K562 (cell line): ENCODE data around the gene TMEM222. TPM values are rescaled to one million over a fixed set of nuclear protein-coding genes. Genes with fewer than 3 reads are reported as not detected.

Experiments used
- C11orf30 ChIP-seq: fragments of 450-650 bp; IDR thresholded peaks from 2 replicates; pipeline ENCODE4 v1.6.1; 2016; ENCODE audit warnings: low read depth, mild to moderate bottlenecking
- CHCHD3 ChIP-seq: fragments of 250-450 bp; sonication (Bioruptor Pico); IDR thresholded peaks from 2 replicates; pipeline ENCODE4 v2.1.2; 2022; ENCODE audit warnings: mild to moderate bottlenecking
- IRF2 ChIP-seq: sonication (generic); formaldehyde crosslinking; IDR thresholded peaks from 2 replicates; pipeline ENCODE4 v1.8.1; 2022; ENCODE audit warnings: mild to moderate bottlenecking, missing genetic modification reagents
- KLF13 ChIP-seq: fragments of 450-650 bp; IDR thresholded peaks from 2 replicates; pipeline ENCODE4 v1.6.1; 2016; ENCODE audit warnings: missing genetic modification characterization, low read depth, mild to moderate bottlenecking, missing compliant biosample characterization, moderate library complexity, borderline replicate concordance
- MXD1 ChIP-seq: fragments of 250-450 bp; sonication (Bioruptor Pico); IDR thresholded peaks from 2 replicates; pipeline ENCODE4 v1.8.0; 2021; ENCODE audit warnings: borderline replicate concordance, mild to moderate bottlenecking, moderate library complexity; ENCODE audit not compliant: poor library complexity, severe bottlenecking
- RBM17 ChIP-seq: fragments of 200-400 bp; formaldehyde crosslinking; IDR thresholded peaks from 2 replicates; pipeline ENCODE4 v1.6.1; 2017; ENCODE audit warnings: low read depth, mild to moderate bottlenecking, low read length, borderline replicate concordance
- TAF1 ChIP-seq: IDR thresholded peaks from 2 replicates; pipeline ENCODE4 v1.6.1; 2011; ENCODE audit warnings: mild to moderate bottlenecking, low read length, moderate library complexity; ENCODE audit not compliant: insufficient read depth, control insufficient read depth, severe bottlenecking; ENCODE audit errors: extremely low read depth
- TEAD4 ChIP-seq, 2 experiments: sonication (generic) in 1 of 2; formaldehyde crosslinking in 1 of 2; IDR thresholded peaks; 2 replicates each; pipeline versions ENCODE4 v1.6.1 to v1.8.0; 2012 to 2022; ENCODE audit warnings: borderline replicate concordance in 1 of 2, inconsistent platforms in 1 of 2, low read length in 1 of 2, mild to moderate bottlenecking in 1 of 2, missing genetic modification reagents in 1 of 2
- TRIM24 ChIP-seq, 2 experiments: fragments of 450-650 bp; IDR thresholded peaks; 2 replicates each; pipeline ENCODE4 v1.6.1; 2016
- ZNF561 ChIP-seq: fragments of 450-650 bp; formaldehyde crosslinking; conservative IDR thresholded peaks from 2 replicates; pipeline ENCODE4 v1.4.0; 2020; ENCODE audit warnings: mild to moderate bottlenecking, moderate library complexity
- polyA plus RNA-seq, 8 experiments: library from polyadenylated mRNA; depleted of rRNA in 4 of 8; stranded (reverse) in 5 of 8; unstranded in 3 of 8; fragments of >200 nt; fragmentation: Nextera tagmentation in 2 of 8; fragmentation: Illumina TruSeq in 1 of 8; extraction: Ambion mirVana in 2 of 8; extraction: Trizol in 1 of 8; gene quantifications; 2 replicates each; pipeline versions ENCODE4 v1.2.1 to v1.2.3, GENCODE V29; 2011 to 2014; ENCODE audit warnings: inconsistent platforms in 1 of 8, missing spikeins in 1 of 8
- total RNA-seq, 7 experiments: library from RNA; depleted of rRNA in 6 of 7; stranded (reverse); fragments of >200 nt in 6 of 7; fragmentation: Illumina TruSeq in 2 of 7; extraction: Trizol in 2 of 7; gene quantifications; 2 replicates each; pipeline versions ENCODE4 v1.2.1 to v1.2.3, GENCODE V29; 2011 to 2021; ENCODE audit warnings: low replicate concordance in 1 of 7
- TF ChIP-seq, protein P1 (sequence below): fragments of 250-450 bp; sonication (Bioruptor Pico); IDR thresholded peaks from 2 replicates; pipeline ENCODE4 v1.8.0; 2021; ENCODE audit warnings: moderate library complexity, mild to moderate bottlenecking, inconsistent platforms
- TF ChIP-seq, protein P2 (sequence below): sonication (generic); formaldehyde crosslinking; IDR thresholded peaks from 2 replicates; pipeline ENCODE4 v1.8.1; 2023; ENCODE audit warnings: mild to moderate bottlenecking, missing genetic modification reagents
- TF ChIP-seq, protein P3 (sequence below), 2 experiments: fragments of 450-650 bp; formaldehyde crosslinking in 1 of 2; IDR thresholded peaks; 2 replicates each; pipeline versions ENCODE4 v1.4.0 to v1.6.1; 2014 to 2020; ENCODE audit warnings: mild to moderate bottlenecking in 2 of 2, borderline replicate concordance in 1 of 2, low read depth in 1 of 2

The TMEM222 gene
- total and polyA plus RNA-seq, 9 of the 15 experiments (the other 6 are each of a cell fraction or from before 2014, with no cell fraction given), result 6.9 to 48.0 (median 32.8) TPM

- TF ChIP-seq MXD1 (peak; percentile 27), IRF2 (no peak), KLF13 (tag) (peak; percentile 98), CHCHD3 (no peak), TRIM24 (IDR thresholded peaks at IDR 0.05) (peak in 1 of 2 experiments; percentile 99; a peak in 2 of 4 replicates), TEAD4 (IDR thresholded peaks at IDR 0.05; ENCODE audit: low read length) (no peak), TEAD4 (CRISPR knock-in tag; IDR thresholded peaks at IDR 0.05; ENCODE audit: borderline replicate concordance) (peak; percentile 97; the same call in 1 of the 2 replicates), ZNF561 (CRISPR knock-in tag) (no peak), TAF1 (peak; percentile 92), RBM17 (no peak), C11orf30 (peak; percentile 99)
- TF ChIP-seq, protein P1, sequence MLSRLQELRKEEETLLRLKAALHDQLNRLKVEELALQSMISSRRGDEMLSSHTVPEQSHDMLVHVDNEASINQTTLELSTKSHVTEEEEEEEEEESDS (CRISPR knock-in tag), result no peak
- TF ChIP-seq, protein P2, sequence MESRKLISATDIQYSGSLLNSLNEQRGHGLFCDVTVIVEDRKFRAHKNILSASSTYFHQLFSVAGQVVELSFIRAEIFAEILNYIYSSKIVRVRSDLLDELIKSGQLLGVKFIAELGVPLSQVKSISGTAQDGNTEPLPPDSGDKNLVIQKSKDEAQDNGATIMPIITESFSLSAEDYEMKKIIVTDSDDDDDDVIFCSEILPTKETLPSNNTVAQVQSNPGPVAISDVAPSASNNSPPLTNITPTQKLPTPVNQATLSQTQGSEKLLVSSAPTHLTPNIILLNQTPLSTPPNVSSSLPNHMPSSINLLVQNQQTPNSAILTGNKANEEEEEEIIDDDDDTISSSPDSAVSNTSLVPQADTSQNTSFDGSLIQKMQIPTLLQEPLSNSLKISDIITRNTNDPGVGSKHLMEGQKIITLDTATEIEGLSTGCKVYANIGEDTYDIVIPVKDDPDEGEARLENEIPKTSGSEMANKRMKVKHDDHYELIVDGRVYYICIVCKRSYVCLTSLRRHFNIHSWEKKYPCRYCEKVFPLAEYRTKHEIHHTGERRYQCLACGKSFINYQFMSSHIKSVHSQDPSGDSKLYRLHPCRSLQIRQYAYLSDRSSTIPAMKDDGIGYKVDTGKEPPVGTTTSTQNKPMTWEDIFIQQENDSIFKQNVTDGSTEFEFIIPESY, result peak; percentile 94
- TF ChIP-seq, protein P3, sequence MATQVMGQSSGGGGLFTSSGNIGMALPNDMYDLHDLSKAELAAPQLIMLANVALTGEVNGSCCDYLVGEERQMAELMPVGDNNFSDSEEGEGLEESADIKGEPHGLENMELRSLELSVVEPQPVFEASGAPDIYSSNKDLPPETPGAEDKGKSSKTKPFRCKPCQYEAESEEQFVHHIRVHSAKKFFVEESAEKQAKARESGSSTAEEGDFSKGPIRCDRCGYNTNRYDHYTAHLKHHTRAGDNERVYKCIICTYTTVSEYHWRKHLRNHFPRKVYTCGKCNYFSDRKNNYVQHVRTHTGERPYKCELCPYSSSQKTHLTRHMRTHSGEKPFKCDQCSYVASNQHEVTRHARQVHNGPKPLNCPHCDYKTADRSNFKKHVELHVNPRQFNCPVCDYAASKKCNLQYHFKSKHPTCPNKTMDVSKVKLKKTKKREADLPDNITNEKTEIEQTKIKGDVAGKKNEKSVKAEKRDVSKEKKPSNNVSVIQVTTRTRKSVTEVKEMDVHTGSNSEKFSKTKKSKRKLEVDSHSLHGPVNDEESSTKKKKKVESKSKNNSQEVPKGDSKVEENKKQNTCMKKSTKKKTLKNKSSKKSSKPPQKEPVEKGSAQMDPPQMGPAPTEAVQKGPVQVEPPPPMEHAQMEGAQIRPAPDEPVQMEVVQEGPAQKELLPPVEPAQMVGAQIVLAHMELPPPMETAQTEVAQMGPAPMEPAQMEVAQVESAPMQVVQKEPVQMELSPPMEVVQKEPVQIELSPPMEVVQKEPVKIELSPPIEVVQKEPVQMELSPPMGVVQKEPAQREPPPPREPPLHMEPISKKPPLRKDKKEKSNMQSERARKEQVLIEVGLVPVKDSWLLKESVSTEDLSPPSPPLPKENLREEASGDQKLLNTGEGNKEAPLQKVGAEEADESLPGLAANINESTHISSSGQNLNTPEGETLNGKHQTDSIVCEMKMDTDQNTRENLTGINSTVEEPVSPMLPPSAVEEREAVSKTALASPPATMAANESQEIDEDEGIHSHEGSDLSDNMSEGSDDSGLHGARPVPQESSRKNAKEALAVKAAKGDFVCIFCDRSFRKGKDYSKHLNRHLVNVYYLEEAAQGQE (IDR thresholded peaks at IDR 0.05; ENCODE audit: borderline replicate concordance), result no peak
- TF ChIP-seq, protein P3 (CRISPR knock-in tag; IDR thresholded peaks at IDR 0.05; ENCODE audit: low read depth), result 0 out of 2 replicates have a peak, but pooled peaks have one; percentile 69
Observed at GRCh38 chr1:27321813-27322568, at the start of gene TMEM222 (continued).
